ENCODE measurements around the gene ABLIM1.
"Not testable (repeated sequence)": the region's sequence is repeated elsewhere in the genome, so short reads cannot be mapped to it uniquely, and the experiment has no call there.

Gene ABLIM1

GRCh38 chr10:114658175-114658574 lies at the start of gene ABLIM1:
Gene ABLIM1, minus strand, starts transcription at chr10:114658275. Its CDS starts 75 bp downstream, at chr10:114658200.
- no peak for DNase-seq (ENCODE audit: low read depth)

DNA sequence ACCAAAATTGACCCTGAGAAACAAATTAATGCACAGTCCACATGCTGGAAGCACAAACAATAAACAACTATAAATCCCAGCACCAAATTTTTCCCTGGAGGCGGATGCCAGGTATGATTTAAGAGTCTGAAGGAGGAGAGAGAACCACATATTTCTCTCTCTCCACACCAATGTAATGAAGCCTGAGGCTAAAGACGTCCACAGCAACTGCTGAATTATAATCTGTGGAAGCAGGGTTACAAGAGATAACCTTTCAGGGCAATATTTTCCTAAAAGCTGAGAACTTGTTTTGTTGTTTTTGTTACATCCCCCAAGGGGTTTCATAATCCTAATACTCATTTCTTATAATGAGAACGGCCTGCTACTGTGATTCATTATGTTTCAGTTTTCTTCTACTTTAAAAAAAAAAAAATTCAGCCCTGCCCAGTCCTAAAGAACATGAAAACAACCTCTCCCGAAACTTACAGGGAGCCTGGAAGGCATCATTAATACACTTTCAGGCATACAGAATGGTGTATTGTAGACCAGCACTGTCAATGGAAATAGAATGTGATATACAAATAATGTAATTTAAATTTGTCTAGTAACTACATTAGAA lies 48.5 kb upstream of the ABLIM1 start:
- DNase-seq (ENCODE audit: low read depth): no peak

DNA sequence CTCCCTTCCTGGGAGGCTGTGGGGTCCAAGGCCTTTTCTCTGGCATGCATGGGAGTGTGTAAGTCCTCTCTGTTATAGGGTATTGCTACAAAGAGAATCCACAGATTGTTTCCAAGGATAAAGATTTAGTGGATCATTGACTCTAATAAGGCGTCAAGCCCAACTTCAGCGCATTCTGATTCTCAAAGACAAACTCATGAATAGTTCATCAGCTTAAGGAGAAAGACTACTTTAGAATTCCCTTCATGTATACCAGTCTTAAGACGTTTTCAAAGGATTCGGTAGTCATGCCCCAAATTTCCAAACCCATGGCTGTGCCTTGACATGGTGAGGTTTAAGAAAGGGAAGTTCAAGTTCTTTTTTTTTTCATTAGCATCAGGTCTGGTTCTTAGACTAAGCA lies 46.6 kb upstream of the ABLIM1 start:
- no peak for DNase-seq (ENCODE audit: low read depth)

DNA sequence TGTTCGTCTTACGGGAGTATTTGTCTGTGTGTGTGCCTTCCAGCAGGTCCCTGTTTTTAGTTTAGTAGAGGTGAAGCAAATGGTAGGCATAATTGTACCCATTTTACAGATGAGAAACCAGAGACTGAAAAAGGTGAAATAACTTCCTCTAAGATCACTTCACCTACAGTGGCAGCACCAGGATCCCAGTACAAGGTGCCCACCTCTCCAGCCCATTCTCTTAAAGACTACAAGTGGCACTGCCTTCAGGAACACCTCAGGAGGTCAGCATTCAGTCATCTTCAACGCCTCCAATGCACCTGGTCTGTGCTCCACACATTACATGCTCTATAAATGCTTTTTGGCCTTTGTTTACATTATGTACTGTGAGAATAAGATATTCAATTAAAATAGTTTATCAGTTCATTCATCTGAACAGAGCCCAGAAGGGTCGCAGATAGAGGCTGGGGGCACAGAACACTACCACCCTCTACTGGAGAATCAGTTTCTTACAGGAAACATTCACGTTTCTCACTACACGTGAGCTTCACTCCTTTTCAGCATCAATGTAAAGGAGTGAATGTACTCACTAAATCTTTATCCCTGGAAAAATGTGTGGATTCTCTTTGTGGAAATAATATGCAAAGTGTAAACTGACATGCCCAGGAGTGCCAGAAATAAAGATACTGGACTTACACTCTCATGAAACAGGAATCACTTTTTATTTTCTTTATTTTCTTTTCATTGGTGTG lies 45.5 kb upstream of the ABLIM1 start:
- no peak for DNase-seq (ENCODE audit: low read depth)

GRCh38 chr10:114698271-114699061 lies 40.4 kb upstream of the ABLIM1 start:
- DNase-seq (ENCODE audit: low read depth): no peak

DNA sequence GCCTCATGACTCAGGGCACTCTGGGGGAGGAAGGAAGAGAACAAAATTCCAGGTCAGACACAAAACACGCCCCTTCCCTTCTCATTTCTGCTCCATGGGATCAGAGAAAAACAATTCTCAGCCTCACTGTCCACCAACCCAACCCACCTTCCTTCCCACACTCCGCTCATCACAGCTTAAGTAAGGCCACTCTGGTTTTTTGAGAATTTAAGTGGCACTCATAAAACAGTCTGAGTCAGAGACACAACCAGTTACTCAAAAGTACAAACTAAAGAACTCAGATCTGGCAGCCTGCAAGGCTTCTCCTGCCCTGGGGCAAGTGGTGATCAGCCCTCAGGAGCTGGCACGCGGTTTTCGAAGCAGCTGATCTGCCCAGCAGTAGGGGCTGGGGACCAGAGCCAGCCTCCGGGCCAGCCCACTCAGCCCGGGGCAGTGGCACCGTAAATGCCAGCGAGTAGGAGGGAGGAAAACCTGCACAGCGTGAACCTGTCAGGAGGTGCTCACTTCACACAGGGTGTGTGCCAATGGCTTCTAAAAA lies 39.1 kb upstream of the ABLIM1 start:
- no peak for DNase-seq (ENCODE audit: low read depth)

DNA sequence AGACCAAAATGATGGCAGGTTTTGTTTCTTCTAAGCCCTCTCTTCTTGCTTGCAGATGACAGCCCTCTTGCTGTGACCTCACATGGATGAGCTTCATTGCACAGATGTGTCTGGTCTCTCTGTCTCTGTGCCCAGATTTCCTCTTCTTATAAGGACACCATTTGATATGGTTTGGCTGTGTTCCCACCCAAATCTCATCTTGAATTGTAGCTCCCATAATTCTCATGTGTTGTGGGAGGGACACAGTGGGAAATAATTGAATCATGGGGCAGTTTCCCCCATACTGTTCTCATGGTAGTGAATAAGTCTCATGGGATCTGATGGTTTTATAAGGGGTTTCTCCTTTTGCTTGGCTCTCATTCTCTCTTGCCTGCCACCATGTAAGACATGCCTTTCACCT lies 38.2 kb upstream of the ABLIM1 start:
- not testable (repeated sequence) for DNase-seq (ENCODE audit: low read depth)

- DNase-seq (ENCODE audit: low read depth): no peak
These were observed 36.7 kb upstream of the ABLIM1 start for GRCh38 chr10:114694752-114695151.

GRCh38 chr10:114694062-114694461 lies 36.0 kb upstream of the ABLIM1 start:
- DNase-seq (ENCODE audit: low read depth): no peak

DNA sequence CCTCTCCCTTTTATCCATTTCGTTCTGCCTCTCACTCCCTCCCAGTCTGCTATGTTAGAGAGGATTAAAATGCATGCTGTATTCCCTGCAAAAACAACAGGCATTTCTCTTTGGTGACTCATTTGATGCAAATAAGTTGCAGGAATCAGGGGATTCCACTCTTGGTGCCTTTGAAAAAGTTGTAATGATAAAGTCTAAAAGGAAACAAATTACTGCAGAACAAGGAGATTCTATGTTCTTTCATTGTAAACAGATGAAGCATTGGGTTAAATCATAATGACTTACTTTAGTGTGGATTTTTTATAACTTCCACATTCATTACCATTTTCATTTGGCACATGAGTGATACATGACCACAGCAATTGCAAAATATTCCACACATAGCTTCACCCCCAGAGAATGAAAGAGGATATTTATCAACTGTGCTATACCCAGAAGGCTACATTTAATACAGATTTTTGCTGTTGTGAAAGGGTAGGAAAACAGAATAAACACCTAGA lies 33.4 kb upstream of the ABLIM1 start:
- no peak for DNase-seq (ENCODE audit: low read depth)

GRCh38 chr10:114688786-114689185 lies 30.7 kb upstream of the ABLIM1 start:
- DNase-seq (ENCODE audit: low read depth): no peak

DNA sequence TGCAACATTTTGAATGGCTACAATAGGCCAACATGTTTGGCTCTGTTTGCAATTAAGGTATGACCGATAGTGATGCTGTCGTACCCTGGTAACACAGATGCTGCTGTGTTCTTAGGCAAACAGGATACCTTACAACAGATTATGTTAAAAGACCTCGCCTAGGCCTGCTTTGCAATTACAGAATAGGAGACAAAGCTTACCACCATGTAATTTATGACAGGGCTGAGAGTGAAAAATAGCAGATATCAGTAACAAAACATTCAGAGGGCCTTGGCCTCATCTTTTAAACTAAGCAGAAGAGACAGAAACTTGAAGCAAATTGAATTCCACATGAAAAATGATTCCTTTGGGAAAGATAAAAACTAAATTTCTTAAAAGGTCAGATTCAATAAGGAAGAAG lies 29.4 kb upstream of the ABLIM1 start:
- DNase-seq (ENCODE audit: low read depth): no peak

- no peak for DNase-seq (ENCODE audit: low read depth)
These were observed 27.9 kb upstream of the ABLIM1 start for GRCh38 chr10:114686013-114686412.

DNA sequence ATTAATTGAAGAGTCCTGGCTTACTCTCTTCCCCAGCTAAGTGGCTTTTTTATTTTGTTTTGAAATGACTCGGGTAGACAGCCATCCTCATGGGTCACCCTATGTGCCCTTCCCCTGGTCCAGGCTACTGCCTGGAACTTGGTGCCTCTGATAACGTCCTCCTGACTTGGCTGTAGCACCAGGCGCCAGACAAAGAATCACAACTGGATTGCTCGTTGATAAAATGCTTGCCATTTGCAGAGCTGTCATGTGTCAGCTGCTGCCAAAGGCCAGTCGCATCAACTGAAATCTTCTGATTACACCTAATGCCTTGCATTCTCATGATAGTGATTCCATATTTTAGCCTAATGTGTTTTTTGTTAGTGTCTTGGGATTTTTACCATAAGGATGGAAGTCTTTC lies 27.4 kb upstream of the ABLIM1 start:
- DNase-seq (ENCODE audit: low read depth): no peak

GRCh38 chr10:114684822-114685209 lies 26.7 kb upstream of the ABLIM1 start:
- no peak for DNase-seq (ENCODE audit: low read depth)

DNA sequence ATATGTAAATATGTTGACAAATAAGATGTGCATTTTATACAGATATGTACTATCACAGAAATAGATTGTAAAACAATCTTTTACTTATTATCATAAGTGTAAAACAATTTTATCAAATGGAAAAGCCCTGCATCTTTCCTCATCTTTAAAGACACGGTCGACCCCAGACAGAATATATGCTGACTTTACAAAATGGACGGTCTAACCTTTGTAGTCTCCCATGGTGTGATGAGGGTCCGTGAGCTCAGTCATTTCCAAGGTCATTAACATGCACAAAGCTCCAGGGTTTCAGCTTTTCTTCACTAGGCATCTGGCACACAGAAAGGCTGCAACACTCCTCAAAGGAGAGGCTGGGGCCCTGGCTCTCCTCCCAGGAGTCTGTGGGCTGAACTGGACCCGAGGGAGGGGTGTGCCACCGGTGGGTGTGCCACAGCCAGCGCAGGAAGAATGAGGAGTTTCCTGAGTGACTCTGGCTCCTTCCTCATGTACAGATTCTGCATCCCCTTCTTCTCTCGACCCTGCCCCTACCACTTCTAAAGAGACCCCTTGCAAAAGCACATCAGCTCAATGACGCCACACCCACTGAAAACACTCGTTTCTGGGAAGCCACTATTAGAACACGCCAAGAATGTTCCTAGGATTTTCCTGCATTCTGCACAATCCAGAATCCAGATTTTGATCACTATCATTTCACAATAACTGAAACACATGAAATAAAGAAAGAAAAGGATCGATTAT lies 26.2 kb upstream of the ABLIM1 start:
- DNase-seq (ENCODE audit: low read depth): no peak

GRCh38 chr10:114683593-114683992 lies 25.5 kb upstream of the ABLIM1 start:
- DNase-seq (ENCODE audit: low read depth): no peak

DNA sequence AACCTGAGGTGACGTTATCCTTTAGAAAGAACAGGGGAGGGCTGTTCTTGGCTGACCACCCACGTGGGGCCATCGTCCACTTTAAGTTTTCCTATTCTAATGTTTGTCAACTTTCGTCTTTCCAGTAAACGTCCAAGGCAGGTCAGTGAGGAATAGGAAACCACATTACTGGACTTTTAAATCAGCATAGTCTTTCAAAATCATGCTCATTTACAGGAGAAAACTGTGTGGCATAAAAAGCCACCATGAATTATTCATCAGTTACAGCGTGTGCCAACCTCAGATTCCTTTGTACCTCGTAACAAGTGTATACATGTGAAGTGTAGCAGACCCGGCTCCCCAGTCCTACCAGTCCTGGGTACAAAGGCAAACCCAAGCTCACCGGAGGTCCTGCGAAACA lies 25.1 kb upstream of the ABLIM1 start:
- DNase-seq (ENCODE audit: low read depth): no peak

- DNase-seq (ENCODE audit: low read depth): no peak
These were observed 24.5 kb upstream of the ABLIM1 start for GRCh38 chr10:114682532-114682931.

- no peak for DNase-seq (ENCODE audit: low read depth)
These were observed 24.0 kb upstream of the ABLIM1 start for GRCh38 chr10:114682121-114682520.

GRCh38 chr10:114681542-114681941 lies 23.5 kb upstream of the ABLIM1 start:
- DNase-seq (ENCODE audit: low read depth): no peak

- no peak for DNase-seq (ENCODE audit: low read depth)
These were observed 22.6 kb upstream of the ABLIM1 start for GRCh38 chr10:114680543-114681117.

All from stimulated activated CD8-positive, alpha-beta memory T cell treated with anti-CD3 and anti-CD28 coated beads, Interleukin-12 subunit alpha, Interleukin-12 subunit beta, amount 100 ng/mL, for 1 hour (primary cell).